Measurements from ENCODE around the gene WDFY2.

GRCh38 chr13:51539887-51540286 lies 44.4 kb upstream of the WDFY2 start:
- no peak for TF ChIP-seq EZH2 (IDR thresholded peaks at IDR 0.05)
- no peak for TF ChIP-seq POLR2AphosphoS5 (IDR thresholded peaks at IDR 0.05; ENCODE audit: borderline replicate concordance, low read depth, low read length)
- no peak for TF ChIP-seq FOXP2 (optimal IDR thresholded peaks at IDR 0.05; ENCODE audit: control extremely low read depth, extremely low read length, insufficient read depth)
